WTC11 (cell line): ENCODE measurements around the gene PZP. TPM values are rescaled to one million over a fixed set of nuclear protein-coding genes. Genes with fewer than 3 reads are reported as not detected.

Experiments
- ATAC-seq: fragments of 200-7000 bp; cut with Tn5 transposase; 2 replicates; pipeline ENCODE4 v1.10.0; 2021; ENCODE audit warnings: mild to moderate bottlenecking, moderate library complexity
- CTCF ChIA-PET: fragments of 300-600 bp; sonication (Branson Sonifier 250); formaldehyde crosslinking; loops from one replicate; lab custom pipeline; 2021; ENCODE audit warnings: antibody characterized with exemption; lab: Charles Lee
- POLR2A ChIA-PET: fragments of 350-600 bp; sonication (Branson Sonifier 250); formaldehyde crosslinking; loops from one replicate; lab custom pipeline; 2021; ENCODE audit warnings: antibody characterized with exemption; lab: Charles Lee
- DNase-seq: peaks from one replicate; pipeline ENCODE4 v3.0.0; 2021; ENCODE audit warnings: low spot score
- H3K27ac Mint-ChIP-seq: 2 replicates; pipeline ENCODE4 v1.8.0; 2021; ENCODE audit warnings: mixed read lengths
- H3K27me3 Mint-ChIP-seq: 2 replicates; pipeline ENCODE4 v1.8.0; 2021; ENCODE audit warnings: low read depth, mild to moderate bottlenecking, moderate library complexity, mixed read lengths
- H3K36me3 Mint-ChIP-seq: 2 replicates; pipeline ENCODE4 v1.8.0; 2021; ENCODE audit warnings: mixed read lengths
- H3K4me1 Mint-ChIP-seq: 2 replicates; pipeline ENCODE4 v1.8.0; 2022; ENCODE audit warnings: mixed read lengths
- H3K4me3 Mint-ChIP-seq: 2 replicates; pipeline ENCODE4 v1.8.0; 2021; ENCODE audit warnings: mild to moderate bottlenecking, moderate library complexity, mixed read lengths
- H3K9me3 Mint-ChIP-seq: 2 replicates; pipeline ENCODE4 v1.8.0; 2021; ENCODE audit warnings: mixed read lengths
- ATF6 ChIP-seq: sonication (generic); formaldehyde crosslinking; IDR thresholded peaks from 2 replicates; pipeline ENCODE4 v1.8.1; 2023; ENCODE audit warnings: mild to moderate bottlenecking, missing genetic modification reagents
- CDX4 ChIP-seq: fragments of 250-450 bp; sonication (Bioruptor Pico); IDR thresholded peaks from 2 replicates; pipeline ENCODE4 v1.9.0; 2021; ENCODE audit warnings: moderate library complexity, mild to moderate bottlenecking, inconsistent platforms, borderline replicate concordance
- CREB1 ChIP-seq: sonication (generic); formaldehyde crosslinking; IDR thresholded peaks from 2 replicates; pipeline ENCODE4 v1.8.0; 2023; ENCODE audit warnings: mild to moderate bottlenecking, missing genetic modification reagents
- EMX1 ChIP-seq: fragments of 250-450 bp; sonication (Bioruptor Pico); IDR thresholded peaks from 2 replicates; pipeline ENCODE4 v1.8.0; 2021; ENCODE audit warnings: mild to moderate bottlenecking
- ERG ChIP-seq: fragments of 250-450 bp; sonication (Bioruptor Pico); IDR thresholded peaks from 2 replicates; pipeline ENCODE4 v1.8.0; 2021; ENCODE audit warnings: mild to moderate bottlenecking
- FOXJ3 ChIP-seq: sonication (generic); formaldehyde crosslinking; IDR thresholded peaks from 2 replicates; pipeline ENCODE4 v1.9.0; 2021; ENCODE audit warnings: missing genetic modification reagents, mild to moderate bottlenecking, borderline replicate concordance
- FOXP1 ChIP-seq: sonication (generic); formaldehyde crosslinking; IDR thresholded peaks from 2 replicates; pipeline ENCODE4 v1.8.0; 2022; ENCODE audit warnings: missing genetic modification reagents, mild to moderate bottlenecking, moderate library complexity, borderline replicate concordance
- GABPB1 ChIP-seq: sonication (generic); formaldehyde crosslinking; IDR thresholded peaks from 2 replicates; pipeline ENCODE4 v1.8.1; 2023; ENCODE audit warnings: mild to moderate bottlenecking, missing genetic modification reagents
- IRF1 ChIP-seq: sonication (generic); formaldehyde crosslinking; IDR thresholded peaks from 2 replicates; pipeline ENCODE4 v1.8.0; 2023; ENCODE audit warnings: missing genetic modification reagents
- MAX ChIP-seq: sonication (generic); formaldehyde crosslinking; IDR thresholded peaks from 2 replicates; pipeline ENCODE4 v1.8.0; 2022; ENCODE audit warnings: mild to moderate bottlenecking, missing genetic modification reagents
- MYBL2 ChIP-seq: sonication (generic); formaldehyde crosslinking; IDR thresholded peaks from 2 replicates; pipeline ENCODE4 v1.8.1; 2023; ENCODE audit warnings: mild to moderate bottlenecking, moderate library complexity, missing genetic modification reagents
- PRRX2 ChIP-seq: fragments of 250-450 bp; sonication (Bioruptor Pico); IDR thresholded peaks from 2 replicates; pipeline ENCODE4 v1.8.0; 2021; ENCODE audit warnings: mild to moderate bottlenecking
- SMAD3 ChIP-seq: sonication (generic); formaldehyde crosslinking; IDR thresholded peaks from 2 replicates; pipeline ENCODE4 v1.8.0; 2022; ENCODE audit warnings: missing genetic modification reagents, mild to moderate bottlenecking, borderline replicate concordance
- SOX15 ChIP-seq: fragments of 250-450 bp; sonication (Bioruptor Pico); IDR thresholded peaks from 2 replicates; pipeline ENCODE4 v1.9.0; 2021; ENCODE audit warnings: mild to moderate bottlenecking
- TEAD4 ChIP-seq: sonication (generic); formaldehyde crosslinking; IDR thresholded peaks from 2 replicates; pipeline ENCODE4 v1.8.0; 2022; ENCODE audit warnings: mild to moderate bottlenecking, missing genetic modification reagents
- USF2 ChIP-seq: sonication (generic); formaldehyde crosslinking; IDR thresholded peaks from 2 replicates; pipeline ENCODE4 v1.8.1; 2023; ENCODE audit warnings: mild to moderate bottlenecking, missing genetic modification reagents, moderate library complexity
- ZNF219 ChIP-seq: sonication (generic); formaldehyde crosslinking; IDR thresholded peaks from 2 replicates; pipeline ENCODE4 v1.8.0; 2023; ENCODE audit warnings: missing genetic modification reagents, mild to moderate bottlenecking, borderline replicate concordance
- ZNF317 ChIP-seq: sonication (generic); formaldehyde crosslinking; IDR thresholded peaks from 2 replicates; pipeline ENCODE4 v1.8.1; 2023; ENCODE audit warnings: low read depth, mild to moderate bottlenecking, moderate library complexity, missing genetic modification reagents, borderline replicate concordance
- ZNF425 ChIP-seq: fragments of 250-450 bp; sonication (Bioruptor Pico); conservative IDR thresholded peaks from 2 replicates; pipeline ENCODE4 v1.9.0; 2021; ENCODE audit warnings: mild to moderate bottlenecking
- total RNA-seq: library from RNA; stranded (reverse); gene quantifications from 3 replicates; pipeline ENCODE4 v1.2.3, GENCODE V29; 2021

Gene PZP
- total RNA-seq, 1 experiment from 2014 or later: 0.15 TPM

- ATAC-seq: no peak
- Mint-ChIP-seq H3K4me1 (no peaks in the 10 kb centered on the region), H3K27ac (no peak overlapping the region), H3K9me3 (no peaks in the 10 kb centered on the region), H3K36me3 (no peaks in the 10 kb centered on the region), H3K27me3 (no peaks in the 10 kb centered on the region; the same call in 1 of the 2 replicates), H3K4me3 (no peak overlapping the region)
- no peak for TF ChIP-seq ZNF317
- no peak for TF ChIP-seq FOXP1
- DNase-seq: no peak
- POLR2A ChIA-PET: no interaction called here
- CTCF ChIA-PET: no interaction called here
These were observed 98.3 kb downstream of the PZP start for GRCh38 chr12:9109737-9110491.

- no peaks in the 10 kb centered on the region for H3K9me3 Mint-ChIP-seq
- no peak overlapping the region for H3K27ac Mint-ChIP-seq
- H3K4me3 Mint-ChIP-seq: no peak overlapping the region
- no peaks in the 10 kb centered on the region; the same call in 1 of the 2 replicates for H3K27me3 Mint-ChIP-seq
- ChIA-PET POLR2A (no interaction called here), CTCF (no interaction called here)
- no peaks in the 10 kb centered on the region for H3K4me1 Mint-ChIP-seq
- DNase-seq (no peak), ATAC-seq (no peak)
- no peaks in the 10 kb centered on the region for H3K36me3 Mint-ChIP-seq
- no peak for TF ChIP-seq MYBL2 (CRISPR knock-in tag)
- TF ChIP-seq SOX15 (CRISPR knock-in tag): no peak
- no peak for TF ChIP-seq ATF6
- no peak for TF ChIP-seq MAX (CRISPR knock-in tag)
- TF ChIP-seq ZNF219 (CRISPR knock-in tag): no peak
- TF ChIP-seq CDX4 (CRISPR knock-in tag): no peak
- TF ChIP-seq PRRX2: no peak
- TF ChIP-seq TEAD4 (CRISPR knock-in tag): no peak
- TF ChIP-seq IRF1 (CRISPR knock-in tag): no peak
- no peak for TF ChIP-seq CREB1 (CRISPR knock-in tag)
- TF ChIP-seq USF2: no peak
These were observed 99.0 kb downstream of the PZP start for GRCh38 chr12:9109213-9109522.

GRCh38 chr12:9108504-9109212 lies 99.5 kb downstream of the PZP start:
- ATAC-seq (no peak), DNase-seq (no peak)
- Mint-ChIP-seq H3K27ac (no peak overlapping the region), H3K36me3 (no peaks in the 10 kb centered on the region)
- TF ChIP-seq SMAD3 (CRISPR knock-in tag): no peak
- TF ChIP-seq ERG (CRISPR knock-in tag): no peak
- TF ChIP-seq FOXJ3 (CRISPR knock-in tag): no peak
- TF ChIP-seq GABPB1 (CRISPR knock-in tag): no peak
- no peak for TF ChIP-seq ZNF425 (CRISPR knock-in tag)
- TF ChIP-seq EMX1: no peak
- TF ChIP-seq, all 79 proteins: peak for 0
- ChIA-PET POLR2A (no interaction called here), CTCF (no interaction called here)
- Mint-ChIP-seq H3K4me3 (no peak overlapping the region), H3K9me3 (no peaks in the 10 kb centered on the region), H3K27me3 (no peaks in the 10 kb centered on the region; the same call in 1 of the 2 replicates), H3K4me1 (no peaks in the 10 kb centered on the region)
